ENCODE data around the gene RASAL1.

Gene RASAL1

DNA sequence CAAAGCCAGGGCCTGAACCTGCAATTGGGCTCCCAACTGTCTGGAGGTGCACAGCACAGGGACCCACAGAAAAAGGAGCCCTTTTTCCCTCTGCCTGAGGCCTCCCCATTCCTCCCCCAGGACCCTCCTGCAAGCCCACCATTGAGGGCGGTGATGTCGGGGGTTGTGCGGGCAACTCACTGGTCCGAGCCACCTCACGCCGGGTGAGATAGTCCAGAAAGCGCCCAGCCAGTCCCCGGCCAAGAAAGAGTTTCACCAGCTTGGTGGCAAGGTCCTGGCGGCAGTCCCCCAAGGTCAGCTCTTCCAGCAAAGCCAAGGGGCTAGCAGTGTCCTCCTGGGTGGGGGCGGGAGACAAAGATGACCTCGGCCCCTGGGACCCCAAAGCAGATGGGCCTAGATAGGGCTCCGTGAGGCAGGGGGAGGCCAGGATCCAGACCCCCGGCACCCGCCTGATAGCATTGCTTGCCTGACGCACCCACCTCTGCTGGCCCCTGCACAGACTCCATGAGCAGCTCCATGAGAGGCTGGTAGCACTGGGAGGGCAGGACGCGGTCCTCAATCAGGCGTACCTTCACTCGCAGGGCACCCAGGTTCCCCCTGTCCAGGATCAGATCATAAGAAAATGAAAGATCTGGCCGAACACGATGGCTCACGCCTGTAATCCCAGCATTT lies 20.0 kb downstream of the RASAL1 start:
- no peak for DNase-seq (ENCODE audit: low read depth in 3 of 3)

DNA sequence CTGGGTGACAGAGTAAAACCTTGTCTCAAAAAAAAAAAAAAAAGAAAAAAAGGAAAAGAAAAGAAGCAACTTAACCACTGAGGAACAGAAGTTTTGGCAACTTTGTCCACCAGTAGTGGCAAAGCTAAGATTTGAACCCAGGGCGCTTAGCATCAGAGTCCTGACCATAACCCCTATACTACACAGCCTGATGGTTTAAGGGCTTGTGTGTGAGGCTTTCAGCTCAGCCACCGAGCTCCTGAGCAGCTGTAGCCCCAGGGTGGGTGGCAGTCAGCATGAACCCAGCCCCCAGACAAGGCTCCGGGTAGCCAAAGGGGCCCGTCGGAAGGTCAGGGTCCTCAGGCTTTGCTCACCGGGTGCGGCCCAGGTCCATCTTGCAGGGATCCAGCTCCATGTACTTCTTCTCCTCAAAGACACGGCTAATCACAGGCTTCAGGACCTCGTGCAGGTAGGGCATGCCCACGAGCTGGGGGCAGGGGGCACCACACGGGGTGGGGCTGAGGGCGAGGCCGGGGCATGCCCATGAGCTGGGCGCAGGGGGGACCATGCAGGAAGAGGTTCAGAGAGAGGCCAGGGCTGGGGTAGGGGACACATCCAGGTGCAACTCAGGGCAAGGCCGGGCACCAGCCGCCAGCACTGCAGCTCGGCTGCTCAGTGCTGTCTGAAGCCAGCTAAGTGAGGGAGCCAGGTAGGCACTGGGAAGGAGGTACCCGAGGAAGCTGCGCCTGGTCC lies 20.9 kb downstream of the RASAL1 start:
- DNase-seq (ENCODE audit: low read depth in 3 of 3) = no peak

DNA sequence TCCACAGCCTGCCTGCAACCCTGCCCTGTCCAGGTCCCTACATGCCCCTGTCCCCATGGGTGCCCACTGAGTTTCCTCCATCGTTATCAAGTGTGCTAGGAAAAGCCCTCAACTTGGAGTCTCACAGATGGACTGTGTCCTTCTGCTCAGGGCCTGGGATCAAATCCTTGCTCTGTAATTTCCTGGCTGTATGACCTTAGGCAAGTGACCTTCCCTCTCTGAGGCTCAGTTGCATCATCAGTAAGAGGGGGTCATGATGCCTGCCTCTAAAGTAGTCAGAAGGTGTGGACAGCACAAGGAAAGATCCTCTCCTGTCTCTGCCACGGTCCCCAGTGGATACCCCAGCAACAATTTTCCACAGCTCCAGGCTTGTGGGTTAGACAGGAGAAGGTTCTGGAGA lies 22.2 kb downstream of the RASAL1 start:
- no peak for DNase-seq (ENCODE audit: low read depth in 3 of 3)

DNA sequence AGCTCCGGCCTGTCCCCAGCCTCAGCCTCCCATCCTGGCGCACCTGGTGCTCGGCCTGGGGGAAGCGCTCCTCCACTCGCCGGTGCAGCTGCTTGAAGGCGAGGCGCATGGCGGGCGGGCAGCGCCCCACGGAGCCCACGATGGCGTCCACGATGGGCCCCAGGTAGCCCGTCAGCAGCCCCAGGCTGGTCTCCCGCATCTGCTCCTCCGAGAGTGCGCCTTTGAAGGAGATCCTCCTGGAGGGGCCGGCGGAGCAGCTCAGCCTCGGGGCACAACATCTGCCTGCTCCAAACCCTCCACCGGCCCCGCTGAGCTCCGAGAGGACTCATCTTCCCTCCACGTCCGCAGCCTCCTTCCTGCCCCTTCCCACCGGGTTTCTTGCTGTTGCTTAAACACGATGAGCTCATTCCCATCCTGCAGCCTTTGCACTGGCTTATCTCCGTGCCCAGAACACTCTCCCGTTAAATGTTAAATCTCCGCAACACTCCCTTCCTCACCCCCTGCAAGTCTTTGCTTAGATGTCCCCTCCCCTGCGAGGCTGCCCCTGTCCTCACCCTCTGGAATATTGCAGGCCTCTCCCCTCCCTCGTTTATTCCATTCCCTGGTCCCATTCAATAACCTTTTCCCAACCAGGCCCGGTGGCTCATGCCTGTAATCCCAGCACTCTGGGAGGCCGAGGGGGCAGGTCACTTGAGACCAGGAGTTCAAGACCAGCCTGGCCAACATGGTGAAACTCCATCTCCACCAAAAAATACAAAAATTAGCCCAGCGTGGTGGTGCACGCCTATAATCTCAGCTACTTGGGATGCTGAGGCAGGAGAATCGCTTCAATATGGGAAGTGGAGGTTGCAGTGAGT lies 23.3 kb downstream of the RASAL1 start:
- DNase-seq (ENCODE audit: low read depth in 3 of 3) = no peak

- DNase-seq (ENCODE audit: low read depth in 3 of 3) = no peak
These were observed 24.3 kb downstream of the RASAL1 start for GRCh38 chr12:113111247-113111646.

DNA sequence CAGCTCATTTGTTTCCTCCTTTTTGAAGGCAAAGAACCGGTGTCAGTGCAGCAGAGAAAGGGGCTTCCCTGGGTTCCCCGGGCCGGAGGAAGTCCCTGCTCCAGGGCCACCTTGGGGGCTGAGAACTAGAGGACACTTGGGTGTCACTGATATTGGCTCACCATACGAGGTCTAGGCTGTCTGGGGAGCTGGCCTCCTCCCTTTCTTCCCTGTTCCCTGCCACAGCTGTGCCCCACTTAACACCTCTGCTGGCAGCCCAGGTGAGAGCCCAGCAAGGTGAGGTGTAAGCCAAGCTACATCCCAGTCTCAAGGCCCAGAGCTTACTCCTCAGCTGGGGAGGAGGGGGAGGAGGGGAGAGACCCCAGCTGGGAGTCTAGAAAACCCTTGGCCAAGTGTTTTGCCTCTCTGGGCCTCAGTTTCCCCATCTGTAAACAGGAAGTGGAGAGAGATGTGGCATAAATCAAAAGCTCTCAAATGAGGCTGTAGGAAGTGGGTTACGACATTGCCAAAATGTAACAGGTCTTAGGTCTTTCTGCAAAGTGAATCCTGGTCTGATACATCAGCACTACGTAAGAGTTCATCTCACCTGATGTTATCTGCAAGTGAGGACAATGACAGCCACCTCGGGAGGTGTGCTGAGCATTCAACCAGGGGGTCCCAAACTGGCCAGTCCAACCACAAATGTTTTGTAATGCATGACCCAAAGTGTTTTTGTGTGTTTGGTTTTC lies 25.5 kb downstream of the RASAL1 start:
- DNase-seq (ENCODE audit: low read depth in 3 of 3) = no peak

- DNase-seq (ENCODE audit: low read depth in 3 of 3) = no peak
These were observed 26.2 kb downstream of the RASAL1 start for GRCh38 chr12:113109360-113109759.

DNA sequence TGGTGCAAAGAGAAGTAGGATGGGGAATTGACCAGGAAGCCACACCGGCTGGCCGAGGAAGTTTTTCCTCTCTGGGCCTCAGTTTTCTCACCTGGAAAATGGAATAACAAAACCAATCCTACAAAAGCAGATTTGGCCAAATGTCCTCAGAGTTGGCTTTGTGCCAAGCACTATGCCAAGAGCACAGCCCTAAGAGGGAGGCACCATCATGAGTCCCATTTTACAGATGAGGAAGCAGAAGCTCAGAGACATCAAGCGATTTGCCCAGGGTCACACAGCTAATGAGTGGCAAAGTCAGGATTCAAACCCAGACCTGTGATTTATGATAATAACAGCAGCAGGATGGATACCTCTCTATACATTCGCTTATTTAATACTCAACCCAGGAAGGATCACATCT lies 27.3 kb downstream of the RASAL1 start:
- no peak for DNase-seq (ENCODE audit: low read depth in 3 of 3)

GRCh38 chr12:113106361-113106760 lies 29.2 kb downstream of the RASAL1 start:
- DNase-seq (ENCODE audit: low read depth in 3 of 3) = no peak

DNA sequence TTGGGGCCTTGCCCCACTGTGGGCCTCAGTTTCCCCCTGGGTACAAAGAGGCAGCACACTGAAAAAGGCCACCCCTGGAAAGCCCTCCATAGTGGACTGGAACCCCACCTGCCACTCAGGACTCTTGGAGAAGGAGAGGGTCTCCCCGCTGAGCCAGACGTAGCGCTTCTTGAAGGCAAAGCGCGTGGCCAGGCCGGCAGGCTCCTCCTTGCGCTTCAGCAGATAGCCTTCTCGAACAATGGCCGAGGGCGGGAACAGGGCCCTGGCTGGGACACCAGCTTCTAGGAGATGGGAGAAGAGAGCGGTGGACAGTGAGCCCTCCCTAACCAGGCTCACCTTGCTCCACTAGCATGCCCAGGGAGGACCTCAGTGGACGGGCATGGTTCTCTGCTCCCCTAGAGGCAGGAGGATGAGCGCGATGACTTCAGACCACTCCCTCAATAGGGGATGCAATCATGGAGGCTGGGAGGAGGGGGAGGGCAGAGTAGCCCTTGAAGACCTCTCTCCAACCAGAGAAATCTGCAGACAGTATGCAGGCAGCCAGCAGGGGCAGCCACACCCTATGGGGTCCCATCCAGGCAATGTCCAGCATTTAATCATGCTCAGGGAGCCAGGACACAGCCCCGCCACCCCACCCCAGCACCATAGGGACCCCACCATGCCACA lies 29.8 kb downstream of the RASAL1 start:
- no peak for DNase-seq (ENCODE audit: low read depth in 3 of 3)

DNA sequence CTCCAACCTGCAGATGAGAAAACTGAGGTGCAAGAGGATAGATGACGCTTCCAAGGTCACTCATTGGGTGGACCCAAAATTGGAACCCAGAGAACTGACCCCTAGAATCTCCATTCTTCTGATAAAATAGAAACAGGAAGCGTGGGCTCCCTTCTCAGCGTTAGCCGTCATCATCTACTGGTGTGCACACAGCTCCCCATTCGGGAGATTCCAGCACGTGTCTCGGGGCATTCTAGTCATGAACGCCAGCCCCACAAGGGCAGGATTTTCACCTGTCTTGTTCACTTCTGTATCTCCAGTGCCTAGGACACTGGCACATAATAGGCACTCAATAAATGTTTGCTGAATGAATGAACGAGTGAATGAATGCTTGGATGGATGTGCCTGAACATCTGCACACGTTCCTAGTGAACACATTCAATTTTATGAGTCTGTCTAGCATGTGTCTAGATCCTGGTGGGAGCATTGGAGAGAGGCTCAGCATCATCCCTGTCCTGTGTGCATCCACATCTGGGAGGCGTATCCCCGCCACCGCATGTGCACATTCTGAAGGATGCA lies 30.5 kb downstream of the RASAL1 start:
- no peak for DNase-seq (ENCODE audit: low read depth in 3 of 3)

- peak; percentile 31 to 47 (median 34) for DNase-seq (ENCODE audit: low read depth in 3 of 3)
These were observed 31.7 kb downstream of the RASAL1 start for GRCh38 chr12:113103756-113104450.

- no peak for DNase-seq (ENCODE audit: low read depth in 3 of 3)
These were observed 32.8 kb downstream of the RASAL1 start for GRCh38 chr12:113102811-113103210.

- DNase-seq (ENCODE audit: low read depth in 3 of 3) = no peak
These were observed 33.8 kb downstream of the RASAL1 start for GRCh38 chr12:113101751-113102150.

DNA sequence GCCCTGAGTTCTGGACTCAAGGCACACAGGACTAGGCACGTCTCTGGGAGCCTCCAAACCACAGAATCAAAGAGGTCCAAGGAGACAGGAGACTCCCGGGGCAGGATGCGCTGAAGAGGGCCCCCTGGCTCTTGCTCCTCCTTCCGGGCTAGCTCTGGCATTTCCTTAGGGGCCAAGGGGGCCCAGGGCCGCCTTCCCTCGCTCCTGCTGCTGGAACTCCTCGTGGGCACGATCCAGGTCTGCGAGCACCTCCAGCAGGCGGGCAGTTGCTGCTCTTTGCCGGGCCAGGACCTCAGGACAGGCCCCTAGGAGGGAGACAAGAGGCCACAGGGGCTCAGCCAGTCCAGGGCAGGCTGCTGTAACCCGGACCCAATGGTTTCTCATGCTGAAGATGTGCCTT lies 35.8 kb downstream of the RASAL1 start:
- no peak for DNase-seq (ENCODE audit: low read depth in 3 of 3)

DNA sequence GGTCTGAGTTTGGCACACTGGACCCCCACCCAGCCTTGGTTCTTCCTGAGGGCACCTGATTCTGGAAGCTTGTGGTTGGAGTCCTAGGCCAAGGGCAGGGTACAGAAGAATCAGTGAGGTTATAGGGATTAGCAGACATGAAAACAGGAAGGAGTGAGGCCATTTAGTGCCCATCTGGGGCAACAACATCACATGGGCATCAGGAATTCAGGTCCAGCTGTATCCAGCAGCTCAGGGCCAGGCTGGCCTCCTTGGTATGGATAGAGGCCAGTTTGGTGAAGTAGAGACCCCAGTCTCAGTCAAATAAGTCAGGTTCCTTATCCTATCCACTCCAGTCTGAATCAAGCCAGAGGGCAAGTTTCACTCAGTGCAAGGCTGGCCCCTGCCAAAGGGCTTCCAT lies 36.2 kb downstream of the RASAL1 start:
- no peak for DNase-seq (ENCODE audit: low read depth in 3 of 3)

- DNase-seq (ENCODE audit: low read depth in 3 of 3) = peak; percentile 44 to 48 (median 45)
These were observed 37.0 kb downstream of the RASAL1 start for GRCh38 chr12:113098441-113099028.

GRCh38 chr12:113097716-113098440 lies 37.7 kb downstream of the RASAL1 start:
- no peak for DNase-seq (ENCODE audit: low read depth in 3 of 3)
